Liver (tissue), 9 donors: Measurements from ENCODE around the gene KNDC1. TPM values are rescaled to one million over a fixed set of nuclear protein-coding genes. Genes with fewer than 3 reads are reported as not detected.

Source experiments
- DNase-seq: peaks from one replicate; pipeline ENCODE4 v3.0.0-alpha.2; 2017; ENCODE audit warnings: low spot score
- H3K27ac ChIP-seq, 2 donors: one replicate each; pipeline ENCODE4 v1.7.0; 2013; ENCODE audit warnings: inconsistent platforms in 2 of 2, low read length in 2 of 2, control low read depth in 1 of 2, low read depth in 1 of 2, mild to moderate bottlenecking in 1 of 2
- H3K27me3 ChIP-seq, 4 donors: one replicate each; pipeline versions ENCODE4 v1.6.1 to v1.7.0; 2013; ENCODE audit warnings: low read length in 3 of 4, inconsistent platforms in 1 of 4, mild to moderate bottlenecking in 1 of 4, moderate library complexity in 1 of 4; ENCODE audit not compliant: control insufficient read depth in 4 of 4, insufficient read depth in 4 of 4
- H3K36me3 ChIP-seq, 4 donors: one replicate each; pipeline versions ENCODE4 v1.6.1 to v1.7.0; 2013; ENCODE audit warnings: low read length in 3 of 4, mild to moderate bottlenecking in 3 of 4, low read depth in 1 of 4, moderate library complexity in 1 of 4; ENCODE audit not compliant: control insufficient read depth in 4 of 4, insufficient read depth in 3 of 4
- H3K4me1 ChIP-seq, 4 donors: one replicate each; pipeline versions ENCODE4 v1.6.1 to v1.7.0; 2013; ENCODE audit warnings: low read length in 3 of 4, mild to moderate bottlenecking in 3 of 4, moderate library complexity in 1 of 4; ENCODE audit not compliant: control insufficient read depth in 4 of 4, insufficient read depth in 4 of 4
- H3K4me3 ChIP-seq, 3 donors: one replicate each; pipeline versions ENCODE4 v1.6.1 to v1.7.0; 2013; ENCODE audit warnings: low read length in 3 of 3, control low read depth in 1 of 3, low read depth in 1 of 3, mild to moderate bottlenecking in 1 of 3
- H3K9ac ChIP-seq, 2 donors: one replicate each; pipeline ENCODE4 v1.7.0; 2013; ENCODE audit warnings: low read length in 2 of 2, mild to moderate bottlenecking in 2 of 2, moderate library complexity in 2 of 2, control low read depth in 1 of 2, low read depth in 1 of 2
- H3K9me3 ChIP-seq, 4 donors: one replicate each; pipeline versions ENCODE4 v1.6.1 to v1.7.0; 2013; ENCODE audit warnings: low read length in 3 of 4; ENCODE audit not compliant: control insufficient read depth in 4 of 4
- ATF3 ChIP-seq: IDR thresholded peaks from 2 replicates; pipeline ENCODE4 v1.6.1; 2016; ENCODE audit warnings: antibody characterized with exemption
- EGR1 ChIP-seq, 2 donors: IDR thresholded peaks; 2 replicates each; pipeline ENCODE4 v1.6.1; 2016 to 2018; ENCODE audit warnings: antibody characterized with exemption in 2 of 2, low read depth in 2 of 2
- FOXA2 ChIP-seq: IDR thresholded peaks from 2 replicates; pipeline ENCODE4 v1.6.1; 2016; ENCODE audit warnings: antibody characterized with exemption
- GABPA ChIP-seq, 2 donors: IDR thresholded peaks in 1 of 2; conservative IDR thresholded peaks in 1 of 2; 2 replicates each; pipeline ENCODE4 v1.6.1; 2016; ENCODE audit warnings: antibody characterized with exemption in 2 of 2, mild to moderate bottlenecking in 1 of 2, moderate library complexity in 1 of 2
- JUND ChIP-seq, 2 donors: IDR thresholded peaks; 2 replicates each; pipeline ENCODE4 v1.6.1; 2016; ENCODE audit warnings: antibody characterized with exemption in 2 of 2
- RAD21 ChIP-seq, 2 donors: IDR thresholded peaks; 2 replicates each; pipeline ENCODE4 v1.6.1; 2016; ENCODE audit warnings: antibody characterized with exemption in 2 of 2, mild to moderate bottlenecking in 2 of 2
- REST ChIP-seq: IDR thresholded peaks from 2 replicates; pipeline ENCODE4 v1.6.1; 2016; ENCODE audit warnings: antibody characterized with exemption, mild to moderate bottlenecking
- RXRA ChIP-seq, 2 donors: IDR thresholded peaks; 2 replicates each; pipeline ENCODE4 v1.6.1; 2017 to 2018; ENCODE audit warnings: antibody characterized with exemption in 2 of 2, mild to moderate bottlenecking in 1 of 2
- SP1 ChIP-seq: IDR thresholded peaks from 2 replicates; pipeline ENCODE4 v1.6.1; 2018; ENCODE audit warnings: antibody characterized with exemption, mild to moderate bottlenecking
- TAF1 ChIP-seq: conservative IDR thresholded peaks from 2 replicates; pipeline ENCODE4 v1.6.1; 2016; ENCODE audit warnings: antibody characterized with exemption, mild to moderate bottlenecking
- WGBS: extraction: QIAGEN DNeasy Blood & Tissue Kit; methylation state at CpG from one replicate; pipeline ENCODE4 v1.1.7; 2013; 5-methylcytosine and 5-hydroxymethylcytosine counted together
- polyA plus RNA-seq, 2 donors: library from polyadenylated mRNA; stranded (reverse) in 1 of 2; unstranded in 1 of 2; fragments of 200-250 nt in 1 of 2; fragments of >200 nt in 1 of 2; fragmentation: Nextera tagmentation in 1 of 2; extraction: Ambion mirVana in 1 of 2; gene quantifications; one replicate each; pipeline versions ENCODE4 v1.2.1 to v1.2.3, GENCODE V29; 2013 to 2015
- total RNA-seq, 2 donors: library from RNA; depleted of rRNA; stranded (reverse); fragments of >200 nt; gene quantifications; one replicate each; pipeline ENCODE4 v1.2.3, GENCODE V29; 2014
- TF ChIP-seq, protein P1 (sequence below): fragments of 150-350 bp; IDR thresholded peaks from 2 replicates; pipeline ENCODE4 v1.5.1; 2017; ENCODE audit warnings: improper control_type of control experiment, low read depth, low read length; ENCODE audit not compliant: missing input control
- TF ChIP-seq, protein P2 (sequence below): IDR thresholded peaks from 2 replicates; pipeline ENCODE4 v1.6.1; 2016; ENCODE audit warnings: antibody characterized with exemption
- TF ChIP-seq, protein P3 (sequence below): IDR thresholded peaks from 2 replicates; pipeline ENCODE4 v1.6.1; 2016; ENCODE audit warnings: antibody characterized with exemption
- donor health status: healthy.
- donor health status: healthy.
- donor health status: healthy.
- donor health status: healthy.
- donor health status: healthy.

The KNDC1 gene
- total and polyA plus RNA-seq, 4 donors = 0.53 to 12.9 (median 4.3) TPM

- H3K9ac ChIP-seq = no peak overlapping the region
- no peak overlapping the region for H3K27ac ChIP-seq
- H3K4me1 ChIP-seq = no peaks in the 10 kb centered on the region
- DNase-seq = no peak
- peaks cover 0 to 2% (median 0%) of the 10 kb centered on the region in 4 donors for H3K27me3 ChIP-seq
- H3K36me3 ChIP-seq = no peaks in the 10 kb centered on the region
- no peaks in the 10 kb centered on the region for H3K9me3 ChIP-seq
- 81% methylated on average over 25 of the region's 25 CpGs for WGBS
- H3K4me3 ChIP-seq = no peak overlapping the region
- TF ChIP-seq, protein P1, sequence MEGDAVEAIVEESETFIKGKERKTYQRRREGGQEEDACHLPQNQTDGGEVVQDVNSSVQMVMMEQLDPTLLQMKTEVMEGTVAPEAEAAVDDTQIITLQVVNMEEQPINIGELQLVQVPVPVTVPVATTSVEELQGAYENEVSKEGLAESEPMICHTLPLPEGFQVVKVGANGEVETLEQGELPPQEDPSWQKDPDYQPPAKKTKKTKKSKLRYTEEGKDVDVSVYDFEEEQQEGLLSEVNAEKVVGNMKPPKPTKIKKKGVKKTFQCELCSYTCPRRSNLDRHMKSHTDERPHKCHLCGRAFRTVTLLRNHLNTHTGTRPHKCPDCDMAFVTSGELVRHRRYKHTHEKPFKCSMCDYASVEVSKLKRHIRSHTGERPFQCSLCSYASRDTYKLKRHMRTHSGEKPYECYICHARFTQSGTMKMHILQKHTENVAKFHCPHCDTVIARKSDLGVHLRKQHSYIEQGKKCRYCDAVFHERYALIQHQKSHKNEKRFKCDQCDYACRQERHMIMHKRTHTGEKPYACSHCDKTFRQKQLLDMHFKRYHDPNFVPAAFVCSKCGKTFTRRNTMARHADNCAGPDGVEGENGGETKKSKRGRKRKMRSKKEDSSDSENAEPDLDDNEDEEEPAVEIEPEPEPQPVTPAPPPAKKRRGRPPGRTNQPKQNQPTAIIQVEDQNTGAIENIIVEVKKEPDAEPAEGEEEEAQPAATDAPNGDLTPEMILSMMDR = no peak
- TF ChIP-seq JUND (IDR thresholded peaks at IDR 0.05) = no peak
- TF ChIP-seq REST = no peak
- no peak for TF ChIP-seq RAD21 (IDR thresholded peaks at IDR 0.05)
- no peak for TF ChIP-seq ATF3
- no peak for TF ChIP-seq GABPA (IDR thresholded peaks at IDR 0.05 in 1 of 2, conservative IDR thresholded peaks at IDR 0.05 in 1 of 2)
- no peak for TF ChIP-seq TAF1
- no peak for TF ChIP-seq EGR1 (IDR thresholded peaks at IDR 0.05; ENCODE audit: low read depth in 2 of 2)
- TF ChIP-seq, protein P2, sequence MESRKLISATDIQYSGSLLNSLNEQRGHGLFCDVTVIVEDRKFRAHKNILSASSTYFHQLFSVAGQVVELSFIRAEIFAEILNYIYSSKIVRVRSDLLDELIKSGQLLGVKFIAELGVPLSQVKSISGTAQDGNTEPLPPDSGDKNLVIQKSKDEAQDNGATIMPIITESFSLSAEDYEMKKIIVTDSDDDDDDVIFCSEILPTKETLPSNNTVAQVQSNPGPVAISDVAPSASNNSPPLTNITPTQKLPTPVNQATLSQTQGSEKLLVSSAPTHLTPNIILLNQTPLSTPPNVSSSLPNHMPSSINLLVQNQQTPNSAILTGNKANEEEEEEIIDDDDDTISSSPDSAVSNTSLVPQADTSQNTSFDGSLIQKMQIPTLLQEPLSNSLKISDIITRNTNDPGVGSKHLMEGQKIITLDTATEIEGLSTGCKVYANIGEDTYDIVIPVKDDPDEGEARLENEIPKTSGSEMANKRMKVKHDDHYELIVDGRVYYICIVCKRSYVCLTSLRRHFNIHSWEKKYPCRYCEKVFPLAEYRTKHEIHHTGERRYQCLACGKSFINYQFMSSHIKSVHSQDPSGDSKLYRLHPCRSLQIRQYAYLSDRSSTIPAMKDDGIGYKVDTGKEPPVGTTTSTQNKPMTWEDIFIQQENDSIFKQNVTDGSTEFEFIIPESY = no peak
- no peak for TF ChIP-seq SP1
- no peak for TF ChIP-seq RXRA (IDR thresholded peaks at IDR 0.05)
- no peak for TF ChIP-seq FOXA2
- TF ChIP-seq, protein P3, sequence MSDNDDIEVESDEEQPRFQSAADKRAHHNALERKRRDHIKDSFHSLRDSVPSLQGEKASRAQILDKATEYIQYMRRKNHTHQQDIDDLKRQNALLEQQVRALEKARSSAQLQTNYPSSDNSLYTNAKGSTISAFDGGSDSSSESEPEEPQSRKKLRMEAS = no peak
Observed at GRCh38 chr10:133211141-133211830, 51.3 kb downstream of the KNDC1 start.
